H1 (cell line): ENCODE data around the gene TPP1. TPM values are rescaled to one million over a fixed set of nuclear protein-coding genes. Genes with fewer than 3 reads are reported as not detected.

Experiments
- CTCF ChIA-PET: fragments of 300-600 bp; sonication (Branson Sonifier 250); formaldehyde crosslinking; loops from one replicate; lab custom pipeline; 2021; ENCODE audit not compliant: partially characterized antibody; lab: Charles Lee
- POLR2A ChIA-PET: fragments of 300-600 bp; sonication (Branson Sonifier 250); formaldehyde crosslinking; loops from one replicate; lab custom pipeline; 2021; ENCODE audit warnings: inconsistent platforms; ENCODE audit not compliant: partially characterized antibody; lab: Charles Lee
- DNase-seq, 2 experiments: peaks; one replicate each; pipeline versions ENCODE4 v3.0.0 to v3.0.0-alpha.2; 2010 to 2022; ENCODE audit warnings: low spot score in 2 of 2, low read depth in 1 of 2, mixed read lengths in 1 of 2
- FAIRE-seq: peaks from 2 replicates; lab custom pipeline; 2011; peaks lifted over from hg19 to GRCh38; lab: Jason Lieb, UNC
- H2AFZ ChIP-seq: 2 replicates; pipeline ENCODE4 v1.8.1; 2012; ENCODE audit warnings: low read length, inconsistent platforms
- H2AK5ac ChIP-seq: 2 replicates; pipeline ENCODE4 v1.6.1; 2013; ENCODE audit warnings: low read depth, low read length
- H2BK120ac ChIP-seq: replicated peaks from 2 replicates; pipeline ENCODE3; 2013; ENCODE audit warnings: low read depth, low read length, inconsistent platforms
- H2BK12ac ChIP-seq: 2 replicates; pipeline ENCODE4 v1.6.1; 2013; ENCODE audit warnings: low read depth, low read length
- H2BK15ac ChIP-seq: 2 replicates; pipeline ENCODE4 v1.6.1; 2013; ENCODE audit warnings: low read length
- H2BK20ac ChIP-seq: 2 replicates; pipeline ENCODE4 v1.6.1; 2013; ENCODE audit warnings: low read length
- H2BK5ac ChIP-seq: 2 replicates; pipeline ENCODE4 v1.6.1; 2013; ENCODE audit warnings: low read depth, low read length
- H3K14ac ChIP-seq: 2 replicates; pipeline ENCODE4 v1.6.1; 2013; ENCODE audit warnings: inconsistent platforms; ENCODE audit not compliant: insufficient read length
- H3K18ac ChIP-seq: 2 replicates; pipeline ENCODE4 v1.6.1; 2013; ENCODE audit warnings: low read length; ENCODE audit errors: extremely low read depth
- H3K23ac ChIP-seq: 2 replicates; pipeline ENCODE4 v1.6.1; 2013; ENCODE audit warnings: inconsistent platforms; ENCODE audit not compliant: insufficient read length
- H3K23me2 ChIP-seq: 2 replicates; pipeline ENCODE4 v1.6.1; 2013; ENCODE audit warnings: low read depth, low read length
- H3K27ac ChIP-seq: 2 replicates; pipeline ENCODE4 v1.6.1; 2011; ENCODE audit warnings: low read depth, low read length, inconsistent platforms
- H3K27me3 ChIP-seq, 4 experiments: replicated peaks in 1 of 4; 1 replicate in 1 of 4; 2 replicates in 3 of 4; pipeline versions ENCODE4 v1.6.1 to v1.8.1; 2011 to 2013; ENCODE audit warnings: low read length in 3 of 4, mild to moderate bottlenecking in 3 of 4, inconsistent platforms in 2 of 4, mixed read lengths in 2 of 4, moderate library complexity in 1 of 4; ENCODE audit not compliant: control insufficient read depth in 3 of 4, insufficient read depth in 3 of 4; ENCODE audit errors: extremely low read depth in 1 of 4
- H3K36me3 ChIP-seq, 4 experiments: 2 replicates each; pipeline versions ENCODE4 v1.6.1 to v1.8.1; 2011 to 2013; ENCODE audit warnings: mild to moderate bottlenecking in 4 of 4, low read length in 3 of 4, moderate library complexity in 2 of 4, control low read depth in 1 of 4, inconsistent platforms in 1 of 4; ENCODE audit not compliant: insufficient read depth in 4 of 4, control insufficient read depth in 2 of 4
- H3K4ac ChIP-seq: replicated peaks from 2 replicates; pipeline ENCODE3; 2013; ENCODE audit warnings: low read length, low read depth, mixed read lengths, inconsistent platforms; ENCODE audit not compliant: insufficient read length
- H3K4me1 ChIP-seq, 4 experiments: replicated peaks in 1 of 4; 1 replicate in 1 of 4; 2 replicates in 3 of 4; pipeline versions ENCODE4 v1.6.1 to v1.8.1; 2011 to 2013; ENCODE audit warnings: low read length in 3 of 4, inconsistent platforms in 2 of 4, mixed read lengths in 1 of 4; ENCODE audit not compliant: insufficient read depth in 4 of 4, control insufficient read depth in 3 of 4
- H3K4me2 ChIP-seq, 2 experiments: 2 replicates each; pipeline versions ENCODE4 v1.6.1 to v1.8.1; 2011 to 2013; ENCODE audit warnings: low read depth in 2 of 2, low read length in 2 of 2, control low read depth in 1 of 2, inconsistent platforms in 1 of 2, mild to moderate bottlenecking in 1 of 2; ENCODE audit not compliant: insufficient read depth in 1 of 2
- H3K4me3 ChIP-seq, 4 experiments: fragments of 200-600, 300-600 bp in 1 of 4; sonication (generic), shearing (Covaris generic), sonication (Bioruptor Twin) in 1 of 4; 2 replicates each; pipeline versions ENCODE4 v1.5.1 to v1.8.1; 2011 to 2016; ENCODE audit warnings: low read length in 4 of 4, low read depth in 3 of 4, control low read depth in 2 of 4, inconsistent platforms in 2 of 4, mild to moderate bottlenecking in 2 of 4, mixed read lengths in 1 of 4, moderate library complexity in 1 of 4; ENCODE audit not compliant: insufficient read depth in 2 of 4; ENCODE audit errors: extremely low read depth in 1 of 4
- H3K56ac ChIP-seq: replicated peaks from 2 replicates; pipeline ENCODE3; 2013; ENCODE audit warnings: low read depth, mild to moderate bottlenecking, mixed read lengths, low read length, inconsistent platforms; ENCODE audit not compliant: insufficient read length
- H3K79me1 ChIP-seq: 2 replicates; pipeline ENCODE4 v1.6.1; 2013; ENCODE audit warnings: low read depth, low read length, control low read depth
- H3K79me2 ChIP-seq, 2 experiments: 2 replicates each; pipeline versions ENCODE4 v1.6.1 to v1.8.1; 2012 to 2013; ENCODE audit warnings: low read length in 2 of 2, mild to moderate bottlenecking in 2 of 2, inconsistent platforms in 1 of 2; ENCODE audit not compliant: insufficient read depth in 2 of 2, control insufficient read depth in 1 of 2
- H3K9ac ChIP-seq, 4 experiments: replicated peaks in 1 of 4; 1 replicate in 1 of 4; 2 replicates in 3 of 4; pipeline versions ENCODE4 v1.6.1 to v1.8.1; 2011 to 2013; ENCODE audit warnings: low read depth in 3 of 4, low read length in 3 of 4, control low read depth in 2 of 4, mild to moderate bottlenecking in 2 of 4, moderate library complexity in 2 of 4, inconsistent platforms in 1 of 4; ENCODE audit errors: extremely low read depth in 1 of 4
- H3K9me3 ChIP-seq, 2 experiments: 2 replicates each; pipeline versions ENCODE4 v1.6.1 to v1.8.1; 2012 to 2013; ENCODE audit warnings: mild to moderate bottlenecking in 2 of 2, moderate library complexity in 2 of 2, control low read depth in 1 of 2, inconsistent platforms in 1 of 2, low read depth in 1 of 2, low read length in 1 of 2, mixed read lengths in 1 of 2; ENCODE audit not compliant: insufficient read depth in 2 of 2
- H4K20me1 ChIP-seq, 2 experiments: replicated peaks in 1 of 2; 2 replicates each; pipeline versions ENCODE3 to v1.8.1; 2011 to 2013; ENCODE audit warnings: inconsistent platforms in 2 of 2, low read length in 2 of 2, mild to moderate bottlenecking in 1 of 2; ENCODE audit not compliant: insufficient read depth in 2 of 2, control insufficient read depth in 1 of 2
- H4K5ac ChIP-seq: 2 replicates; pipeline ENCODE4 v1.6.1; 2013; ENCODE audit warnings: low read length, low read depth, mixed read lengths, inconsistent platforms; ENCODE audit not compliant: insufficient read length
- H4K8ac ChIP-seq: 2 replicates; pipeline ENCODE4 v1.8.0; 2013; ENCODE audit warnings: mild to moderate bottlenecking, moderate library complexity, low read length, inconsistent platforms; ENCODE audit not compliant: insufficient read depth; ENCODE audit errors: extremely low read depth
- H4K91ac ChIP-seq: replicated peaks from 2 replicates; pipeline ENCODE3; 2013; ENCODE audit warnings: low read length, mixed read lengths, inconsistent platforms; ENCODE audit not compliant: insufficient read length
- RAD21 ChIP-seq, 2 experiments: IDR thresholded peaks in 1 of 2; conservative IDR thresholded peaks in 1 of 2; 2 replicates each; pipeline ENCODE4 v1.6.1; 2011; ENCODE audit warnings: low read depth in 2 of 2, low read length in 2 of 2, improper control_type of control experiment in 1 of 2, inconsistent platforms in 1 of 2, mild to moderate bottlenecking in 1 of 2, moderate library complexity in 1 of 2
- WGBS, 2 experiments: shearing (Covaris generic) in 1 of 2; methylation state at CpG; one replicate each; pipeline versions ENCODE4 v1.1.6 to v1.1.7; 2013 to 2015; ENCODE audit warnings: low lambda C conversion rate in 2 of 2, mixed read lengths in 2 of 2, inconsistent platforms in 1 of 2, low coverage in 1 of 2, missing lambda C conversion rate in 1 of 2; ENCODE audit not compliant: insufficient replicate concordance in 2 of 2, insufficient coverage in 1 of 2, insufficient read length in 1 of 2; ENCODE audit errors: extremely low coverage in 1 of 2, missing lambda C conversion rate in 1 of 2; 5-methylcytosine and 5-hydroxymethylcytosine counted together
- polyA plus RNA-seq, 7 experiments: library from polyadenylated mRNA; depleted of rRNA in 3 of 7; stranded (reverse) in 5 of 7; unstranded in 2 of 7; fragments of >200 nt in 5 of 7; fragments of 200-250 nt in 2 of 7; gene quantifications; 1 replicate in 5 of 7; 2 replicates in 1 of 7; 4 replicates in 1 of 7; pipeline versions ENCODE4 v1.2.1 to v1.2.3, GENCODE V29; 2011 to 2013; ENCODE audit warnings: missing spikeins in 2 of 7, mixed read lengths in 2 of 7
- total RNA-seq: library from RNA; stranded (reverse); fragmentation: NEBNext Ultra II Directional; extraction: Animal tissue kit (Norgen Biotek cat#: 25700); gene quantifications from 2 replicates; pipeline ENCODE4 v1.2.1, GENCODE V29; 2021
- TF ChIP-seq, protein P1 (sequence below): IDR thresholded peaks from 2 replicates; pipeline ENCODE4 v1.6.1; 2012; ENCODE audit warnings: inconsistent platforms
- TF ChIP-seq, protein P2 (sequence below): IDR thresholded peaks from 2 replicates; pipeline ENCODE4 v1.6.1; 2011; ENCODE audit warnings: low read depth, mild to moderate bottlenecking, low read length; ENCODE audit not compliant: insufficient read depth

The TPP1 gene
- total and polyA plus RNA-seq, 2 of the 8 experiments (the other 6 are each of a cell fraction or from before 2014, with no cell fraction given) = 36.1 to 77.5 TPM

DNA sequence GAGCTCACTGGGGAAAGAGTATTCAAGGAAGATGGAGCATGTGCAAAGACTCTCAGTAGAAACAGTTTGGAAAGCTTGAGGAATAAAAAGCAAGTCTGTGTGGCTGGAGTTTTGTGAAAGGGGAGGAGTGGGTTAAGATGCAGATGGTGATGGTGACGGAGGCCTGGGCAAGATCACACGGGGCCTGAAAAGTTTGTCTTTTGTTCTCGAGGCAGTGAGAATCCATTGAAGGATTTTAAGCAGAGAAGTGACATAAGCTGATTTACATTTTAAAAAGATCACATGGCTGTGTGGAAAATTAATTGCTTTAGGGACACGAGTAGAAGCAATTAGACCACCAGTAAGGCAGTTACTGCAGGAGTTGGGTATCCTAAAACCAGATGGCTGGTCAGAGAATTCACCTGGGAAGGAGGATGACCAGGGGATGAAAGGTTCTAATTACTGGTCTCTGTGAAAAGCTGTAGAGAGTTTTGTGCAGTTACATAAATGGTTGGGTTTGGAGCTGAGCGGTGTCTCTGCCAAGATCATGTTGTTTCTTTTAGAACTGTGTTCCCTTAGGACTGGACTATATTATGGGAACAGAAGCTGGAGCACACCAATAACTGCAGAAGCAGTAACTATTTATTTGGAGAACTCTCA lies 22.9 kb downstream of the TPP1 start:
- DNase-seq = peak in 1 of 2 experiments; percentile 16
- no peak for FAIRE-seq
- H3K36me3 ChIP-seq = peaks cover 3 to 22% (median 9%) of the 10 kb centered on the region in 4 experiments; a peak in 7 of 8 replicates

More for the DNA sequence above, 22.9 kb downstream of the TPP1 start:
- 87% methylated on average over 5 of the region's 5 CpGs; no CpG with 5 or more reads in 1 of the 2 experiments for WGBS, 2 experiments
- Histone ChIP-seq H2BK20ac (no peak overlapping the region), H3K79me1 (no peaks in the 10 kb centered on the region; the same call in none of the 2 replicates), H2AK5ac (no peak overlapping the region), H2BK15ac (no peak overlapping the region), H4K20me1 (peaks cover 0 to 10% of the 10 kb centered on the region in 2 experiments), H3K23me2 (no peaks in the 10 kb centered on the region; the same call in 1 of the 2 replicates), H3K4me2 (no peak overlapping the region), H3K27me3 (no peaks in the 10 kb centered on the region), H3K9ac (no peak overlapping the region), H3K14ac (no peak overlapping the region), H3K18ac (no peak overlapping the region), H3K4me1 (no peaks in the 10 kb centered on the region), H2AFZ (no peak overlapping the region), H3K27ac (no peak overlapping the region), H2BK5ac (no peak overlapping the region), H2BK12ac (no peak overlapping the region), H4K91ac (no peak overlapping the region), H3K56ac (no peak overlapping the region), H3K79me2 (no peaks in the 10 kb centered on the region), H3K4ac (no peak overlapping the region), H2BK120ac (no peak overlapping the region), H3K23ac (no peak overlapping the region), H3K4me3 (no peak overlapping the region), H4K8ac (no peak overlapping the region), H3K9me3 (no peaks in the 10 kb centered on the region), H4K5ac (no peak overlapping the region)
- TF ChIP-seq, protein P1, sequence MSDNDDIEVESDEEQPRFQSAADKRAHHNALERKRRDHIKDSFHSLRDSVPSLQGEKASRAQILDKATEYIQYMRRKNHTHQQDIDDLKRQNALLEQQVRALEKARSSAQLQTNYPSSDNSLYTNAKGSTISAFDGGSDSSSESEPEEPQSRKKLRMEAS = no peak
- TF ChIP-seq, protein P2, sequence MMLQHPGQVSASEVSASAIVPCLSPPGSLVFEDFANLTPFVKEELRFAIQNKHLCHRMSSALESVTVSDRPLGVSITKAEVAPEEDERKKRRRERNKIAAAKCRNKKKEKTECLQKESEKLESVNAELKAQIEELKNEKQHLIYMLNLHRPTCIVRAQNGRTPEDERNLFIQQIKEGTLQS = no peak
- TF ChIP-seq RAD21 (IDR thresholded peaks at IDR 0.05 in 1 of 2, conservative IDR thresholded peaks at IDR 0.05 in 1 of 2; ENCODE audit: low read depth in 2 of 2, low read length in 2 of 2) = no peak
- POLR2A ChIA-PET = interaction anchor here (0.8 to 4.8 kb wide), 4 partner anchors 8 to 57 kb away, joined by 3 to 20 read pairs (median 4); partner anchors contain the start of gene TAF10
- CTCF ChIA-PET = interaction anchor here (0.6 to 3.8 kb wide), 12 partner anchors 9 to 217 kb away, joined by 3 to 13 read pairs (median 3); partner anchors contain the start of gene TPP1
